ENCODE data around the gene TSSK2.
"Not testable (repeated sequence)": the region's sequence is repeated elsewhere in the genome, so short reads cannot be mapped to it uniquely, and the experiment has no call there.

Gene TSSK2

GRCh38 chr22:19152942-19153883, 22.1 kb downstream of the TSSK2 start:
- TF ChIP-seq CTCF (IDR thresholded peaks at IDR 0.05; ENCODE audit: low read depth, low read length), result no peak
- Histone ChIP-seq H3K36me3 (no peaks in the 10 kb centered on the region), H3K4me1 (no peaks in the 10 kb centered on the region), H3K4me3 (ENCODE audit: low read depth, low read length) (no peak overlapping the region), H3K27me3 (peaks cover 55% of the 10 kb centered on the region), H3K9me3 (no peaks in the 10 kb centered on the region)
- DNase-seq, result no peak

- H3K27me3 ChIP-seq, result peaks cover 26% of the 10 kb centered on the region
- not testable (repeated sequence) for H3K4me1 ChIP-seq; H3K4me3 ChIP-seq (ENCODE audit: low read depth, low read length); H3K9me3 ChIP-seq; H3K36me3 ChIP-seq; DNase-seq
Observed at GRCh38 chr22:19156109-19156508, 25.0 kb downstream of the TSSK2 start.

GRCh38 chr22:19158649-19159048, 27.5 kb downstream of the TSSK2 start:
- not testable (repeated sequence) for H3K27me3 ChIP-seq, DNase-seq

GRCh38 chr22:19164425-19164824, 33.3 kb downstream of the TSSK2 start:
- no peak for DNase-seq
- H3K4me1 ChIP-seq, result no peaks in the 10 kb centered on the region
- no peak overlapping the region for H3K4me3 ChIP-seq (ENCODE audit: low read depth, low read length)
- H3K36me3 ChIP-seq, result no peaks in the 10 kb centered on the region
- H3K9me3 ChIP-seq, result no peaks in the 10 kb centered on the region
- peaks cover 40% of the 10 kb centered on the region for H3K27me3 ChIP-seq
- TF ChIP-seq CTCF (IDR thresholded peaks at IDR 0.05; ENCODE audit: low read depth, low read length), result no peak

More at GRCh38 chr22:19158649-19159048, 27.5 kb downstream of the TSSK2 start:
- not testable (repeated sequence) for H3K36me3 ChIP-seq; H3K4me3 ChIP-seq (ENCODE audit: low read depth, low read length); H3K9me3 ChIP-seq; H3K4me1 ChIP-seq

GRCh38 chr22:19166421-19166820, 35.3 kb downstream of the TSSK2 start:
- TF ChIP-seq CTCF (IDR thresholded peaks at IDR 0.05; ENCODE audit: low read depth, low read length), result no peak
- Histone ChIP-seq H3K4me1 (no peaks in the 10 kb centered on the region), H3K27me3 (peaks cover 52% of the 10 kb centered on the region), H3K9me3 (no peaks in the 10 kb centered on the region), H3K4me3 (ENCODE audit: low read depth, low read length) (no peak overlapping the region), H3K36me3 (no peaks in the 10 kb centered on the region)
- DNase-seq, result no peak

GRCh38 chr22:19167106-19167869, 36.2 kb downstream of the TSSK2 start:
- H3K27me3 ChIP-seq, result peaks cover 50% of the 10 kb centered on the region
- H3K36me3 ChIP-seq, result no peaks in the 10 kb centered on the region

More at GRCh38 chr22:19167106-19167869, 36.2 kb downstream of the TSSK2 start:
- Histone ChIP-seq H3K4me3 (ENCODE audit: low read depth, low read length) (no peak overlapping the region), H3K9me3 (no peaks in the 10 kb centered on the region), H3K4me1 (no peaks in the 10 kb centered on the region)
- no peak for DNase-seq
- no peak for TF ChIP-seq CTCF (IDR thresholded peaks at IDR 0.05; ENCODE audit: low read depth, low read length)

All from BE2C (cell line).